ENCODE results near the gene CNRIP1.
A peak's percentile ranks its signal among the peaks of the same experiment; 100 is the strongest.
"Not testable (repeated sequence)": the region's sequence is repeated elsewhere in the genome, so short reads cannot be mapped to it uniquely, and the experiment has no call there.

CNRIP1 gene

GRCh38 chr2:68319398-68320117 lies at the start of gene CNRIP1:
Gene CNRIP1, minus strand, starts transcription at chr2:68319949. Its CDS starts 549 bp downstream, at chr2:68319400.
- no peak for DNase-seq (ENCODE audit: low spot score)

GRCh38 chr2:68369337-68369734 lies 49.6 kb upstream of the CNRIP1 start:
- DNase-seq (ENCODE audit: low spot score), result no peak

- DNase-seq (ENCODE audit: low spot score), result no peak
These were observed 49.0 kb upstream of the CNRIP1 start for GRCh38 chr2:68368654-68369336.

GRCh38 chr2:68367953-68368653 lies 48.4 kb upstream of the CNRIP1 start:
- DNase-seq (ENCODE audit: low spot score), result no peak

GRCh38 chr2:68366083-68366560 lies 46.4 kb upstream of the CNRIP1 start:
- no peak for DNase-seq (ENCODE audit: low spot score)

- no peak for DNase-seq (ENCODE audit: low spot score)
These were observed 45.3 kb upstream of the CNRIP1 start, which contains the start of gene PLEK for GRCh38 chr2:68365087-68365486. Gene PLEK, plus strand, starts transcription at chr2:68365282. Its CDS starts 70 bp downstream, at chr2:68365352.

GRCh38 chr2:68363721-68364120 lies 44.0 kb upstream of the CNRIP1 start:
- no peak for DNase-seq (ENCODE audit: low spot score)

- DNase-seq (ENCODE audit: low spot score), result no peak
These were observed 43.0 kb upstream of the CNRIP1 start for GRCh38 chr2:68362749-68363148.

- peak; percentile 81 for DNase-seq (ENCODE audit: low spot score)
These were observed 42.3 kb upstream of the CNRIP1 start for GRCh38 chr2:68362069-68362468.

- no peak for DNase-seq (ENCODE audit: low spot score)
These were observed 40.1 kb upstream of the CNRIP1 start for GRCh38 chr2:68359889-68360288.

- no peak for DNase-seq (ENCODE audit: low spot score)
These were observed 38.0 kb upstream of the CNRIP1 start for GRCh38 chr2:68357605-68358337.

- no peak for DNase-seq (ENCODE audit: low spot score)
These were observed 37.0 kb upstream of the CNRIP1 start for GRCh38 chr2:68356599-68357239.

- DNase-seq (ENCODE audit: low spot score), result no peak
These were observed 33.1 kb upstream of the CNRIP1 start for GRCh38 chr2:68352651-68353391.

GRCh38 chr2:68351997-68352396 lies 32.2 kb upstream of the CNRIP1 start:
- DNase-seq (ENCODE audit: low spot score), result no peak

- not testable (repeated sequence) for DNase-seq (ENCODE audit: low spot score)
These were observed 29.3 kb upstream of the CNRIP1 start for GRCh38 chr2:68349091-68349490.

GRCh38 chr2:68345129-68345875 lies 25.6 kb upstream of the CNRIP1 start:
- no peak for DNase-seq (ENCODE audit: low spot score)

GRCh38 chr2:68344031-68344430 lies 24.3 kb upstream of the CNRIP1 start:
- DNase-seq (ENCODE audit: low spot score), result no peak

GRCh38 chr2:68342470-68342869 lies 22.7 kb upstream of the CNRIP1 start:
- no peak for DNase-seq (ENCODE audit: low spot score)

GRCh38 chr2:68341583-68341982 lies 21.8 kb upstream of the CNRIP1 start:
- DNase-seq (ENCODE audit: low spot score), result no peak

- no peak for DNase-seq (ENCODE audit: low spot score)
These were observed 21.2 kb upstream of the CNRIP1 start for GRCh38 chr2:68341062-68341329.

All from activated CD4-positive, alpha-beta T cell treated with anti-CD3 and anti-CD28 coated beads, Interleukin-2, Interleukin-4, amounts not matched to agents 100 ng/mL and 50 ng/mL, durations not matched to agents 16 hours and 8 hours (primary cell).